ENCODE measurements around the gene ACAD10. TPM values are rescaled to one million over a fixed set of nuclear protein-coding genes. Genes with fewer than 3 reads are reported as not detected.

Gene ACAD10
- total RNA-seq (10 to 100 TPM; 21.9 to 38.6 TPM), polyA plus RNA-seq (10 to 100 TPM; 10.1 to 13.0 TPM)
- long read RNA-seq, donor 1, partial matches to known transcripts, result 0 of 5 reads
- long read RNA-seq, donor 1, other reads (novel, unspliced or antisense), result 0 of 5 reads
- long read RNA-seq, donor 2, partial matches to known transcripts, result 0 of 1 reads
- long read RNA-seq, donor 2, other reads (novel, unspliced or antisense), result 0 of 1 reads
- long read RNA-seq, donor 3, partial matches to known transcripts, result 0 of 1 reads
- long read RNA-seq, donor 3, other reads (novel, unspliced or antisense), result 0 of 1 reads
- long read RNA-seq, donor 4, partial matches to known transcripts, result 0 of 2 reads
- long read RNA-seq, donor 4, other reads (novel, unspliced or antisense), result 0 of 2 reads
- long read RNA-seq, donor 5, partial matches to known transcripts, result 0 of 1 reads
- long read RNA-seq, donor 5, other reads (novel, unspliced or antisense), result 0 of 1 reads

- peaks cover 2 to 25% (median 7%) of the 10 kb centered on the region in 5 donors for H3K4me1 ChIP-seq (ENCODE audit: control insufficient read depth in 5 of 5, insufficient read depth in 5 of 5, low read length in 5 of 5)
- H3K27me3 ChIP-seq (ENCODE audit: control insufficient read depth in 3 of 3, insufficient read depth in 3 of 3, low read length in 2 of 3), result no peaks in the 10 kb centered on the region
- no peaks in the 10 kb centered on the region for H3K9me3 ChIP-seq (ENCODE audit: control insufficient read depth in 4 of 4, insufficient read depth in 3 of 4, low read length in 3 of 4)
- H3K4me3 ChIP-seq, result peak within 1 kb of the TSS; percentile 78
- H3K9ac ChIP-seq (ENCODE audit: insufficient read depth in 1 of 2, low read length in 2 of 2), result peak within 1 kb of the TSS; percentile 84 to 93
- peak within 1 kb of the TSS; percentile 89 to 94 for H3K27ac ChIP-seq (ENCODE audit: low read depth in 1 of 2, low read length in 1 of 2)
- ATAC-seq (ENCODE audit: insufficient read depth, low FRiP score), result peak; percentile 93
- peaks cover 3 to 16% (median 10%) of the 10 kb centered on the region in 4 donors for H3K36me3 ChIP-seq (ENCODE audit: control insufficient read depth in 4 of 4, insufficient read depth in 4 of 4, low read length in 4 of 4)
- peak; percentile 95 to 98 (median 95) for DNase-seq
- TF ChIP-seq CTCF (IDR thresholded peaks at IDR 0.05; ENCODE audit: control extremely low read depth, extremely low read depth), result no peak
- 0 to 1% methylated on average over 56 to 63 of the region's 63 CpGs for WGBS, 2 donors
These were observed at the start of gene ACAD10, which contains the start of gene BRAP for GRCh38 chr12:111685811-111686573. TSS of gene ACAD10 (plus strand) at chr12:111686053. CDS start at chr12:111692710, 6,657 bp downstream. TSS of gene BRAP (minus strand) at chr12:111685956. CDS start at chr12:111685792, 164 bp downstream.

GRCh38 chr12:111636209-111636945 lies 49.5 kb upstream of the ACAD10 start:
- DNase-seq (peak; percentile 92 to 94 (median 93)), ATAC-seq (ENCODE audit: insufficient read depth, low FRiP score) (no peak)
- WGBS, 2 donors, result 46 to 59% methylated on average over 19 of the region's 19 CpGs
- Histone ChIP-seq H3K27ac (ENCODE audit: low read depth in 1 of 2, low read length in 1 of 2) (peak overlapping the region in 1 of 2 donors; percentile 69), H3K9ac (ENCODE audit: insufficient read depth in 1 of 2, low read length in 2 of 2) (peak overlapping the region; percentile 31 to 84), H3K36me3 (ENCODE audit: control insufficient read depth in 4 of 4, insufficient read depth in 4 of 4, low read length in 4 of 4) (peaks cover 0 to 2% (median 0%) of the 10 kb centered on the region in 4 donors), H3K4me3 (no peak overlapping the region), H3K27me3 (ENCODE audit: control insufficient read depth in 3 of 3, insufficient read depth in 3 of 3, low read length in 2 of 3) (no peaks in the 10 kb centered on the region), H3K9me3 (ENCODE audit: control insufficient read depth in 4 of 4, insufficient read depth in 3 of 4, low read length in 3 of 4) (no peaks in the 10 kb centered on the region), H3K4me1 (ENCODE audit: control insufficient read depth in 5 of 5, insufficient read depth in 5 of 5, low read length in 5 of 5) (peaks cover 0 to 18% (median 13%) of the 10 kb centered on the region in 5 donors)
- TF ChIP-seq CTCF (IDR thresholded peaks at IDR 0.05; ENCODE audit: control extremely low read depth, extremely low read depth), result no peak

- WGBS, 2 donors, result 80 to 86% methylated on average over 6 of the region's 6 CpGs
- Histone ChIP-seq H3K4me1 (ENCODE audit: control insufficient read depth in 5 of 5, insufficient read depth in 5 of 5, low read length in 5 of 5) (peaks cover 0 to 34% (median 16%) of the 10 kb centered on the region in 5 donors), H3K9me3 (ENCODE audit: control insufficient read depth in 4 of 4, insufficient read depth in 3 of 4, low read length in 3 of 4) (no peaks in the 10 kb centered on the region), H3K9ac (ENCODE audit: insufficient read depth in 1 of 2, low read length in 2 of 2) (peak overlapping the region in 1 of 2 donors; percentile 42), H3K4me3 (no peak overlapping the region), H3K36me3 (ENCODE audit: control insufficient read depth in 4 of 4, insufficient read depth in 4 of 4, low read length in 4 of 4) (peaks cover 0 to 7% (median 3%) of the 10 kb centered on the region in 4 donors), H3K27me3 (ENCODE audit: control insufficient read depth in 3 of 3, insufficient read depth in 3 of 3, low read length in 2 of 3) (no peaks in the 10 kb centered on the region), H3K27ac (ENCODE audit: low read depth in 1 of 2, low read length in 1 of 2) (no peak overlapping the region)
- DNase-seq (peak in 2 of 3 donors; percentile 37 to 38), ATAC-seq (ENCODE audit: insufficient read depth, low FRiP score) (no peak)
- TF ChIP-seq CTCF (IDR thresholded peaks at IDR 0.05; ENCODE audit: control extremely low read depth, extremely low read depth), result no peak
These were observed 47.3 kb upstream of the ACAD10 start for GRCh38 chr12:111638556-111638955.

Measured in lung (tissue), 16 donors.